Transverse colon (tissue), 4 donors: ENCODE results near the gene OR11H7. TPM values are rescaled to one million over a fixed set of nuclear protein-coding genes. Genes with fewer than 3 reads are reported as not detected.
"Not testable (repeated sequence)": the region's sequence is repeated elsewhere in the genome, so short reads cannot be mapped to it uniquely, and the experiment has no call there.

Source experiments
- DNase-seq: peaks from one replicate; pipeline ENCODE4 v3.0.0-alpha.2; 2019
- H3K27ac ChIP-seq, 4 donors: fragments of 200-600 bp; sonication (generic); 2 replicates each; pipeline ENCODE4 v1.5.1; 2016 to 2018; ENCODE audit warnings: inconsistent platforms in 4 of 4
- H3K27me3 ChIP-seq: fragments of 200-600 bp; sonication (generic); 2 replicates; pipeline ENCODE4 v1.5.1; 2017; ENCODE audit warnings: inconsistent platforms
- H3K36me3 ChIP-seq, 4 donors: fragments of 200-600 bp; sonication (generic); 2 replicates each; pipeline ENCODE4 v1.5.1; 2017 to 2019; ENCODE audit warnings: inconsistent platforms in 4 of 4
- H3K4me1 ChIP-seq, 4 donors: fragments of 200-600 bp; sonication (generic); 2 replicates each; pipeline ENCODE4 v1.5.1; 2017 to 2020; ENCODE audit warnings: inconsistent platforms in 4 of 4
- H3K4me3 ChIP-seq, 4 donors: fragments of 200-600 bp; sonication (generic); 1 replicate in 1 of 4; 2 replicates in 3 of 4; pipeline versions ENCODE4 v1.5.1 to v1.6.1; 2017 to 2019; ENCODE audit warnings: inconsistent platforms in 4 of 4
- H3K9me3 ChIP-seq, 2 donors: fragments of 200-600 bp; sonication (generic); 2 replicates each; pipeline ENCODE4 v1.5.1; 2017 to 2019; ENCODE audit warnings: inconsistent platforms in 2 of 2
- CTCF ChIP-seq, 5 experiments: fragments of 200-600 bp in 3 of 5; fragments of 450-650 bp in 2 of 5; sonication (generic) in 3 of 5; IDR thresholded peaks; 1 replicate in 2 of 5; 2 replicates in 3 of 5; pipeline ENCODE4 v1.5.1; 2016 to 2017; ENCODE audit warnings: antibody characterized with exemption in 5 of 5, inconsistent platforms in 3 of 5, mild to moderate bottlenecking in 2 of 5, moderate library complexity in 1 of 5
- EP300 ChIP-seq: sonication (generic); formaldehyde crosslinking; IDR thresholded peaks from one replicate; pipeline ENCODE4 v1.6.1; 2017; ENCODE audit warnings: antibody characterized with exemption, low read depth
- POLR2A ChIP-seq: fragments of 450-650 bp; IDR thresholded peaks from one replicate; pipeline ENCODE4 v1.6.1; 2016; ENCODE audit warnings: antibody characterized with exemption, mild to moderate bottlenecking, moderate library complexity
- POLR2AphosphoS5 ChIP-seq, 3 donors: sonication (generic); formaldehyde crosslinking; IDR thresholded peaks; one replicate each; pipeline ENCODE4 v1.6.1; 2016; ENCODE audit warnings: antibody characterized with exemption in 3 of 3
- WGBS, 2 donors: methylation state at CpG; one replicate each; pipeline ENCODE4 v1.1.5; 2018; ENCODE audit warnings: low coverage in 1 of 2; 5-methylcytosine and 5-hydroxymethylcytosine counted together
- in situ Hi-C, 4 donors: fragments of 200-750 bp; cut with MboI; loops; one replicate each; pipeline versions ENCODE4 v1.15.0 to v1.15.1; 2017; ENCODE audit warnings: low sequenced_read_pairs in 3 of 4, low pct_ligation_motif_present in 1 of 4, low pct_unique_long_range_greater_than_20kb in 1 of 4
- intact Hi-C: fragments of 100-400 bp; cut with DNase I; formaldehyde crosslinking; loops from one replicate; pipeline ENCODE4 v1.15.1; 2023; ENCODE audit warnings: low total_unique reads
- total RNA-seq, 4 donors: library from RNA; depleted of rRNA; stranded (reverse); fragments of >200 nt; gene quantifications; one replicate each; pipeline ENCODE4 v1.1.0, GENCODE V29; 2016

Gene OR11H7
- total RNA-seq, 4 donors from 2014 or later: not detected

- H3K4me3 ChIP-seq: no peak overlapping the region
- H3K9me3 ChIP-seq: no peaks in the 10 kb centered on the region
- no peaks in the 10 kb centered on the region for H3K27me3 ChIP-seq
- no peak overlapping the region for H3K27ac ChIP-seq
- H3K4me1 ChIP-seq: no peaks in the 10 kb centered on the region
- 60 to 63% methylated on average over 4 to 5 of the region's 5 CpGs for WGBS, 2 donors
- in situ Hi-C loops: no loop called here
- intact Hi-C loops: no loop called here
- no peaks in the 10 kb centered on the region for H3K36me3 ChIP-seq
- no peak for TF ChIP-seq POLR2A
- TF ChIP-seq EP300: no peak
- TF ChIP-seq POLR2AphosphoS5 (IDR thresholded peaks at IDR 0.05): no peak
- no peak for TF ChIP-seq CTCF (IDR thresholded peaks at IDR 0.05)
- DNase-seq: no peak
Observed at GRCh38 chr14:20184181-20184580, 44.6 kb upstream of the OR11H7 start.

GRCh38 chr14:20190596-20190995, 38.2 kb upstream of the OR11H7 start, which contains the start of gene OR11G2:
Gene OR11G2 (plus strand): TSS chr14:20190896. CDS start chr14:20197438, 6,542 bp downstream.
- in situ Hi-C loops: no loop called here
- Histone ChIP-seq H3K4me1 (no peaks in the 10 kb centered on the region), H3K27ac (no peak within 1 kb of the TSS), H3K36me3 (no peaks in the 10 kb centered on the region), H3K9me3 (no peaks in the 10 kb centered on the region), H3K4me3 (no peak within 1 kb of the TSS), H3K27me3 (no peaks in the 10 kb centered on the region)
- intact Hi-C loops: no loop called here
- TF ChIP-seq POLR2A: no peak
- no peak for TF ChIP-seq POLR2AphosphoS5 (IDR thresholded peaks at IDR 0.05)
- no peak for TF ChIP-seq EP300
- TF ChIP-seq CTCF (IDR thresholded peaks at IDR 0.05): no peak
- DNase-seq: no peak
- WGBS, 2 donors: 47% methylated on average over 1 of the region's 1 CpG; no CpG with 5 or more reads in 1 of the 2 donors

GRCh38 chr14:20191396-20191795, 37.4 kb upstream of the OR11H7 start:
- H3K27ac ChIP-seq: no peak overlapping the region
- DNase-seq: no peak

GRCh38 chr14:20194101-20194500, 34.7 kb upstream of the OR11H7 start:
- H3K36me3 ChIP-seq: no peaks in the 10 kb centered on the region
- no peaks in the 10 kb centered on the region for H3K27me3 ChIP-seq
- no peak overlapping the region for H3K27ac ChIP-seq
- in situ Hi-C loops: no loop called here
- intact Hi-C loops: no loop called here
- no peak overlapping the region for H3K4me3 ChIP-seq
- H3K9me3 ChIP-seq: no peaks in the 10 kb centered on the region
- H3K4me1 ChIP-seq: no peaks in the 10 kb centered on the region
- DNase-seq: no peak
- TF ChIP-seq POLR2AphosphoS5 (IDR thresholded peaks at IDR 0.05): no peak
- no peak for TF ChIP-seq POLR2A
- no peak for TF ChIP-seq EP300
- no peak for TF ChIP-seq CTCF (IDR thresholded peaks at IDR 0.05)

More at GRCh38 chr14:20191396-20191795, 37.4 kb upstream of the OR11H7 start:
- 76 to 83% methylated on average over 2 to 3 of the region's 3 CpGs for WGBS, 2 donors
- Histone ChIP-seq H3K4me3 (no peak overlapping the region), H3K4me1 (no peaks in the 10 kb centered on the region), H3K9me3 (no peaks in the 10 kb centered on the region), H3K27me3 (no peaks in the 10 kb centered on the region), H3K36me3 (no peaks in the 10 kb centered on the region)
- in situ Hi-C loops: no loop called here
- no peak for TF ChIP-seq POLR2A
- intact Hi-C loops: no loop called here

GRCh38 chr14:20195170-20195569, 33.6 kb upstream of the OR11H7 start:
- intact Hi-C loops, H3K9me3 ChIP-seq, H3K4me1 ChIP-seq, DNase-seq, H3K27me3 ChIP-seq, in situ Hi-C loops, H3K36me3 ChIP-seq, H3K27ac ChIP-seq, H3K4me3 ChIP-seq: not testable (repeated sequence)
- 45 to 63% methylated on average over 3 to 6 of the region's 6 CpGs for WGBS, 2 donors
